GM12878 (cell line): ENCODE data around the gene TADA1. TPM values are rescaled to one million over a fixed set of nuclear protein-coding genes. Genes with fewer than 3 reads are reported as not detected.
A peak's percentile ranks its signal among the peaks of the same experiment; 100 is the strongest.

ENCODE experiments used
- ATAC-seq: fragments of 200-7000 bp; cut with Tn5 transposase; 3 replicates; pipeline ENCODE4 v1.9.1; 2020; ENCODE audit warnings: mild to moderate bottlenecking, moderate library complexity
- BruUV-seq: library from RNA; stranded (reverse); fragments of 400-500 nt; replicated peaks from 2 replicates; lab custom pipeline; 2021; lab: Mats Ljungman, UMichigan
- CTCF ChIA-PET: fragments of 300-600 bp; sonication (Branson Sonifier 250); formaldehyde crosslinking; extraction: SDS; loops from one replicate; lab custom pipeline; 2021; ENCODE audit warnings: inconsistent platforms; lab: Yijun Ruan, JAX
- POLR2A ChIA-PET: fragments of 350-600 bp; formaldehyde crosslinking; extraction: SDS; loops from one replicate; lab custom pipeline; 2021; ENCODE audit warnings: inconsistent platforms; lab: Charles Lee
- RAD21 ChIA-PET: fragments of 300-600 bp; sonication (Branson Sonifier 250); formaldehyde crosslinking; loops from one replicate; lab custom pipeline; 2023; ENCODE audit warnings: antibody characterized with exemption; ENCODE audit not compliant: unreplicated experiment; lab: Charles Lee
- SMC1A ChIA-PET: fragments of 300-600 bp; sonication (Branson Sonifier 250); formaldehyde crosslinking; loops from one replicate; lab custom pipeline; 2023; ENCODE audit not compliant: unreplicated experiment, uncharacterized antibody; lab: Charles Lee
- DNase-seq: peaks from one replicate; pipeline ENCODE4 v3.0.0-alpha.2; 2011; ENCODE audit warnings: low read depth, low spot score
- FAIRE-seq: peaks from 3 replicates; lab custom pipeline; 2011; peaks lifted over from hg19 to GRCh38; lab: Jason Lieb, UNC
- H2AFZ ChIP-seq: 2 replicates; pipeline ENCODE4 v1.6.0; 2011; ENCODE audit warnings: low read depth, low read length, control low read depth; ENCODE audit not compliant: control insufficient read depth
- H3K27ac ChIP-seq: 2 replicates; pipeline ENCODE4 v1.5.1; 2011; ENCODE audit warnings: control low read depth; ENCODE audit not compliant: control insufficient read depth, insufficient read depth
- H3K27me3 ChIP-seq, 2 experiments: replicated peaks in 1 of 2; 2 replicates each; pipeline versions ENCODE4 v1.6.0 to v1.6.1; 2011; ENCODE audit warnings: low read length in 1 of 2; ENCODE audit not compliant: control insufficient read depth in 2 of 2, insufficient read depth in 2 of 2
- H3K36me3 ChIP-seq, 2 experiments: 2 replicates each; pipeline ENCODE4 v1.5.1; 2011; ENCODE audit warnings: low read length in 1 of 2; ENCODE audit not compliant: control insufficient read depth in 2 of 2, insufficient read depth in 2 of 2
- H3K4me1 ChIP-seq: 2 replicates; pipeline ENCODE4 v1.6.1; 2011; ENCODE audit warnings: mild to moderate bottlenecking, low read length, moderate library complexity, mixed read lengths; ENCODE audit not compliant: control insufficient read depth, insufficient read depth
- H3K4me2 ChIP-seq: 2 replicates; pipeline ENCODE4 v1.6.0; 2011; ENCODE audit warnings: control low read depth; ENCODE audit not compliant: control insufficient read depth, insufficient read depth
- H3K4me3 ChIP-seq: fragments of 200-600 bp; sonication (generic); 2 replicates; pipeline ENCODE4 v1.5.1; 2016
- H3K79me2 ChIP-seq: 2 replicates; pipeline ENCODE4 v1.6.0; 2011; ENCODE audit warnings: low read length; ENCODE audit not compliant: control insufficient read depth, insufficient read depth
- H3K9ac ChIP-seq: 2 replicates; pipeline ENCODE4 v1.8.0; 2011; ENCODE audit warnings: low read length, control low read depth, mixed read lengths; ENCODE audit not compliant: control insufficient read depth, insufficient read depth
- H3K9me3 ChIP-seq: replicated peaks from 3 replicates; pipeline ENCODE4 v1.5.1; 2011; ENCODE audit warnings: mild to moderate bottlenecking, low read length; ENCODE audit not compliant: control insufficient read depth, insufficient read depth
- H4K20me1 ChIP-seq: 2 replicates; pipeline ENCODE4 v1.6.0; 2011; ENCODE audit not compliant: control insufficient read depth, insufficient read depth
- BACH1 ChIP-seq: fragments of 450-650 bp; IDR thresholded peaks from 2 replicates; pipeline ENCODE4 v1.6.1; 2017; ENCODE audit warnings: mild to moderate bottlenecking, borderline replicate concordance
- BHLHE40 ChIP-seq, 2 experiments: fragments of 450-650 bp in 1 of 2; IDR thresholded peaks; 2 replicates each; pipeline ENCODE4 v1.6.1; 2011 to 2017; ENCODE audit warnings: low read depth in 2 of 2, borderline replicate concordance in 1 of 2, improper control_type of control experiment in 1 of 2, low read length in 1 of 2, mild to moderate bottlenecking in 1 of 2
- CHD1 ChIP-seq: IDR thresholded peaks from 2 replicates; pipeline ENCODE4 v1.6.1; 2012; ENCODE audit warnings: low read depth, low read length, improper control_type of control experiment
- GATAD2B ChIP-seq: fragments of 450-650 bp; conservative IDR thresholded peaks from 2 replicates; pipeline ENCODE4 v1.6.1; 2017; ENCODE audit warnings: low read depth, mild to moderate bottlenecking, moderate library complexity
- MAX ChIP-seq: IDR thresholded peaks from 2 replicates; pipeline ENCODE4 v1.6.1; 2012; ENCODE audit warnings: low read depth, low read length, improper control_type of control experiment
- NR2C1 ChIP-seq: fragments of 450-650 bp; IDR thresholded peaks from 2 replicates; pipeline ENCODE4 v1.6.1; 2017; ENCODE audit warnings: antibody characterized with exemption, mild to moderate bottlenecking, moderate library complexity
- RAD51 ChIP-seq: fragments of 450-650 bp; IDR thresholded peaks from 2 replicates; pipeline ENCODE4 v1.6.1; 2016; ENCODE audit warnings: moderate library complexity, mild to moderate bottlenecking, inconsistent platforms
- RB1 ChIP-seq: fragments of 450-650 bp; formaldehyde crosslinking; IDR thresholded peaks from 2 replicates; pipeline ENCODE4 v1.6.1; 2017; ENCODE audit warnings: mild to moderate bottlenecking, borderline replicate concordance
- STAT3 ChIP-seq: IDR thresholded peaks from 2 replicates; pipeline ENCODE4 v1.6.1; 2011; ENCODE audit warnings: low read depth, low read length, improper control_type of control experiment
- SUZ12 ChIP-seq: fragments of 200-600 bp; sonication (generic); IDR thresholded peaks from one replicate; pipeline ENCODE4 v1.6.1; 2018; ENCODE audit warnings: antibody characterized with exemption, mild to moderate bottlenecking; ENCODE audit not compliant: unreplicated experiment
- TCF3 ChIP-seq: IDR thresholded peaks from 2 replicates; pipeline ENCODE4 v1.6.1; 2012; ENCODE audit warnings: low read depth, mild to moderate bottlenecking, low read length, borderline replicate concordance; ENCODE audit not compliant: insufficient read depth
- TCF7 ChIP-seq: IDR thresholded peaks from 2 replicates; pipeline ENCODE4 v1.6.1; 2014; ENCODE audit warnings: antibody characterized with exemption, borderline replicate concordance
- WGBS: methylation state at CpG from one replicate; pipeline ENCODE4 v1.1.6; 2016; ENCODE audit warnings: low lambda C conversion rate; ENCODE audit not compliant: insufficient replicate concordance, insufficient coverage; ENCODE audit errors: missing lambda C conversion rate; 5-methylcytosine and 5-hydroxymethylcytosine counted together
- in situ Hi-C: fragments of 300-500 bp; cut with MboI; formaldehyde crosslinking; loops from 9 replicates; pipeline ENCODE4 v1.14.3; 2018; ENCODE audit warnings: mixed read lengths
- intact Hi-C: fragments of 100-400 bp; cut with micrococcal nuclease; formaldehyde crosslinking; loops from one replicate; pipeline ENCODE4 v1.14.2; 2022; ENCODE audit not compliant: unreplicated experiment
- polyA plus RNA-seq, 11 experiments: library from polyadenylated mRNA; depleted of rRNA in 4 of 11; unstranded in 6 of 11; stranded (reverse) in 5 of 11; fragments of >200 nt; fragmentation: Nextera tagmentation in 4 of 11; fragmentation: Illumina TruSeq in 1 of 11; extraction: Ambion mirVana in 4 of 11; extraction: Trizol in 1 of 11; gene quantifications; 1 replicate in 1 of 11; 2 replicates in 10 of 11; pipeline versions ENCODE4 v1.2.1 to v1.2.3, GENCODE V29; 2011 to 2016; ENCODE audit warnings: inconsistent platforms in 2 of 11, missing spikeins in 2 of 11, low read depth in 1 of 11
- total RNA-seq, 4 experiments: library from RNA; depleted of rRNA in 3 of 4; stranded (reverse); fragments of >200 nt in 3 of 4; fragmentation: Illumina TruSeq in 1 of 4; extraction: Trizol in 1 of 4; gene quantifications; 2 replicates each; pipeline versions ENCODE4 v1.2.1 to v1.2.3, GENCODE V29; 2013 to 2021
- TF ChIP-seq, protein P1 (sequence below), 3 experiments: IDR thresholded peaks in 2 of 3; conservative IDR thresholded peaks in 1 of 3; 2 replicates each; pipeline ENCODE4 v1.5.1; 2011; ENCODE audit warnings: low read depth in 3 of 3, low read length in 3 of 3, mild to moderate bottlenecking in 3 of 3, control low read depth in 2 of 3, moderate library complexity in 2 of 3, inconsistent platforms in 1 of 3, mixed read lengths in 1 of 3; ENCODE audit not compliant: control insufficient read depth in 2 of 3, insufficient read depth in 1 of 3; ENCODE audit errors: extremely low read depth in 1 of 3

Gene TADA1
- total and polyA plus RNA-seq, 10 of the 15 experiments (the other 5 are each of a cell fraction or from before 2014, with no cell fraction given), result 15.2 to 38.6 (median 26.5) TPM

DNA sequence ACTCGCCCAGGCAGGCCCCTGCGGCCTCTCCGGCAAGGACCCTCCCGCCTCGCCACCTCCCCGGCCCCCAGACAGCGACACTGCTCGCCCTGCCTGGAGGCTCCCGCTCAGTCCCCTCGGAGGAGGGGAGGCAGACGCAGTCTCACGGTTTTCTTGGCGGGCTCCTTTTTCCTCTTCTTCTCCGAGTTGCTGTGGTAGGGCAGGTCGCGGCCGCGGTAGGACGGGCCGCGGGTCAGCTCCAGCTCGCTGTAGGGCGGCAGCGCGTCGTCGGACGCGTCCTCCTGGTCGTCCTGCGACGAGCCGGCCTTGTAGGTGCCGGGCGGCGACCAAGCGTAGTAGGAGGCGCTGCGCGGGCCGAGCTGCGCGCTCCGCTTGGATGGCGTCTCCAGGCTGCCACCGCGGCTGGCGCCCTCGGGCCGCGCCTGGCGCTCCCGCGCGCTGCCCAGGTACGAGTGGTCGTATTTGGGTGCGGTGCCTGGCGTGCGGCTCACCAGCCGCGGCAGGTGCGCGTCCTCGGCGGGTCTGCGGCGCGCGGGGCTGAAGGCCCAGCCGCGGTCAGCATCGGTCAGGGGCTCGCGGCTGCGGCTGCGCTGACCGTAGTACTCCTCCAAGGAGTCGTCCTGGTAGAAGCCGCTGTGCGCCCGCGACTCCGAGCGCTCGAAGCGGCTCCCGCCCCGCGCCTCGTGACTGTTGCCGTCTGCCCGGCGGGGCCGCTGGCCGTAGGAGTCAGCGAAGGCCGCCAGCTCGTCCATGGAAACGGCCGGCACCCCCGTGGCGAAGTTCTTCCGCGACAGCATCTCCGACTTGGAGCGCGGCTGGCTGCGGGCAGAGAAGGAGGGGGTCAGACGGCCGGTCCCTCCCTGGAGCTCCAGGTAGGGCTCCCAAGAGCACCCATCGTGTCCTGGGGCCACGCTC, 44.8 kb upstream of the TADA1 start:
- peak overlapping the region; percentile 38; the same call in 1 of the 2 replicates for H3K4me2 ChIP-seq
- peaks cover 0 to 3% of the 10 kb centered on the region in 2 experiments; a peak in 2 of 4 replicates for H3K27me3 ChIP-seq
- ChIA-PET CTCF (interaction anchor here (1.7 kb wide), 1 partner anchor 10 kb away, joined by 11 read pairs; no protein-coding TSS in a partner anchor), SMC1A (no interaction called here), RAD21 (no interaction called here), POLR2A (no interaction called here)
- FAIRE-seq (no peak), ATAC-seq (peak; percentile 49; the same call in 2 of the 3 replicates), DNase-seq (no peak)
- no peaks in the 10 kb centered on the region; the same call in 2 of the 3 replicates for H3K9me3 ChIP-seq
- no peaks in the 10 kb centered on the region for H3K79me2 ChIP-seq
- BruUV-seq, result no TSS peak
- intact Hi-C loops, result no loop called here
- WGBS, result 28% methylated on average over 70 of the region's 113 CpGs
- H3K9ac ChIP-seq, result no peak overlapping the region
- H3K4me1 ChIP-seq, result peaks cover 6% of the 10 kb centered on the region; the same call in 1 of the 2 replicates
- no peaks in the 10 kb centered on the region for H4K20me1 ChIP-seq
- in situ Hi-C loops, result no loop called here
- H3K27ac ChIP-seq, result no peak overlapping the region
- TF ChIP-seq TCF7 (no peak), SUZ12 (peak; percentile 44)
- no peak overlapping the region for H2AFZ ChIP-seq
- H3K4me3 ChIP-seq, result no peak overlapping the region
- no peaks in the 10 kb centered on the region for H3K36me3 ChIP-seq

DNA sequence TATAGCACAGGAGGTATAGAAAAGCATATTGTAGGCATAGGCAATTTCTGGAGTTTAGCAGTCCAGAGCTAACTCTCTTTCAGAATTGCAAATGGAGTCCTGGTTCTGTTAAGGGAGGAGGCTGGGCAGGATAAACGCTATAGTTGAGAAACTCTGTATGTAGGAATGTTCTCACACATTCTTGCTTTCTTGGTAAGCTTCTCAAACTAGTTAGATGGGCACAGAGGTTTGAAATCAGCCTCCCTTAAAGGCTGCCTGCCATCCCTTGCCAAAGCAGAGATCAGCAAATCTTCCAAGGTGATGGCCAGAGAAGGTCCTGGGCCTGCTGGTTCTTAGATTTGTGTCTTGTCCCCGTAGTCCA, 42.9 kb upstream of the TADA1 start:
- 69% methylated on average over 2 of the region's 2 CpGs for WGBS
- ATAC-seq (no peak), DNase-seq (no peak), FAIRE-seq (no peak)
- SMC1A ChIA-PET, result interaction anchor here (19.2 kb wide), 1 partner anchor 141 kb away, joined by 384 read pairs; no protein-coding TSS in a partner anchor
- Histone ChIP-seq H3K79me2 (no peaks in the 10 kb centered on the region), H3K27me3 (peaks cover 0 to 3% of the 10 kb centered on the region in 2 experiments; a peak in 2 of 4 replicates), H3K9ac (no peak overlapping the region), H2AFZ (no peak overlapping the region), H3K9me3 (no peaks in the 10 kb centered on the region; the same call in 2 of the 3 replicates), H3K4me3 (no peak overlapping the region), H3K36me3 (no peaks in the 10 kb centered on the region), H3K4me1 (no peaks in the 10 kb centered on the region), H4K20me1 (no peaks in the 10 kb centered on the region), H3K27ac (no peak overlapping the region), H3K4me2 (no peak overlapping the region)
- RAD21 ChIA-PET, result no interaction called here
- TF ChIP-seq BHLHE40 (IDR thresholded peaks at IDR 0.05; ENCODE audit: borderline replicate concordance in 1 of 2, low read depth in 2 of 2, low read length in 1 of 2), result no peak
- TF ChIP-seq CHD1, result no peak
- TF ChIP-seq, protein P1, sequence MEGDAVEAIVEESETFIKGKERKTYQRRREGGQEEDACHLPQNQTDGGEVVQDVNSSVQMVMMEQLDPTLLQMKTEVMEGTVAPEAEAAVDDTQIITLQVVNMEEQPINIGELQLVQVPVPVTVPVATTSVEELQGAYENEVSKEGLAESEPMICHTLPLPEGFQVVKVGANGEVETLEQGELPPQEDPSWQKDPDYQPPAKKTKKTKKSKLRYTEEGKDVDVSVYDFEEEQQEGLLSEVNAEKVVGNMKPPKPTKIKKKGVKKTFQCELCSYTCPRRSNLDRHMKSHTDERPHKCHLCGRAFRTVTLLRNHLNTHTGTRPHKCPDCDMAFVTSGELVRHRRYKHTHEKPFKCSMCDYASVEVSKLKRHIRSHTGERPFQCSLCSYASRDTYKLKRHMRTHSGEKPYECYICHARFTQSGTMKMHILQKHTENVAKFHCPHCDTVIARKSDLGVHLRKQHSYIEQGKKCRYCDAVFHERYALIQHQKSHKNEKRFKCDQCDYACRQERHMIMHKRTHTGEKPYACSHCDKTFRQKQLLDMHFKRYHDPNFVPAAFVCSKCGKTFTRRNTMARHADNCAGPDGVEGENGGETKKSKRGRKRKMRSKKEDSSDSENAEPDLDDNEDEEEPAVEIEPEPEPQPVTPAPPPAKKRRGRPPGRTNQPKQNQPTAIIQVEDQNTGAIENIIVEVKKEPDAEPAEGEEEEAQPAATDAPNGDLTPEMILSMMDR (IDR thresholded peaks at IDR 0.05 in 2 of 3, conservative IDR thresholded peaks at IDR 0.05 in 1 of 3; ENCODE audit: control insufficient read depth in 2 of 3, extremely low read depth in 1 of 3, insufficient read depth in 1 of 3, low read depth in 3 of 3, low read length in 3 of 3), result no peak
- no peak for TF ChIP-seq BACH1
- TF ChIP-seq TCF3, result no peak
- TF ChIP-seq STAT3, result no peak
- TF ChIP-seq RB1, result no peak
- TF ChIP-seq NR2C1, result no peak
- TF ChIP-seq GATAD2B, result no peak
- no peak for TF ChIP-seq MAX
- TF ChIP-seq RAD51, result no peak
- TF ChIP-seq TCF7, result no peak
- POLR2A ChIA-PET, result no interaction called here
- no TSS peak for BruUV-seq
- in situ Hi-C loops, result loop anchor here (5.0 to 10.0 kb wide), 2 partner anchors 138 to 526 kb away; no protein-coding TSS in a partner anchor
- CTCF ChIA-PET, result interaction anchor here (1.8 to 17.1 kb wide), 2 partner anchors 9 to 140 kb away, joined by 10 to 734 read pairs; no protein-coding TSS in a partner anchor
- intact Hi-C loops, result loop anchor here (10.0 kb wide), 2 partner anchors 526 to 616 kb away; no protein-coding TSS in a partner anchor
